Measurements from ENCODE around the gene MS4A3. TPM values are rescaled to one million over a fixed set of nuclear protein-coding genes. Genes with fewer than 3 reads are reported as not detected.

Gene MS4A3
- total and polyA plus RNA-seq, 2 of the 4 experiments (the other 2 are of a cell fraction): not detected

DNA sequence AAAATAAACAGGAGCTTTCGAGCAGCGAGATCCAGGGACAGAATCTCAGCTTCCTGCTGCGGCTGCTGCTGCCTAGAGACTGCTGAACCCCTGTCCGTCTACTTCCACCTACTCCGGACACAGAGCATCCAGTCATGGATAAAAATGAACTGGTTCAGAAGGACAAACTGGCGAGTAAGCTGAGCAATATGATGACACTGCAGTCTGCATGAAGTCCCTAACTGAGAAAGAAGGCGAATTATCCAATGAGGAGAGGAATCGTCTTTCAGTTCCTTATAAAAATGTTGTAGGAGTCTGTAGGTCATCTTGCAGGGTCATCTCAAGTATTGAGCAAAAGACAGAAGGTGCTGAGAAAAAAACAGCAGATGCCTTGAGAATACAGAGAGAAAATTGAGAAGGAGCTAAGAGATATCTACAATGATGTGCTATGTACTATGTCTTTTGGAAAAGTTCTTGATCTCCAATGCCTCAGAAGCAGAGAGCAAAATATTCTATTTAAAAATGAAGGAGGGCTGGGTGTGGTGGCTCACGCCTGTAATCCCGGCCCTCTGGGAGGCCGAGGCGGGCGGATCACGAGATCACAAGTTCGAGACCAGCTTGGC, 20.9 kb downstream of the MS4A3 start:
- Histone ChIP-seq H3K56ac (ENCODE audit: extremely low read depth, insufficient read depth, low read length) (no peak overlapping the region), H3K9me3 (ENCODE audit: control insufficient read depth, insufficient read depth, low read length) (peaks cover 3% of the 10 kb centered on the region; the same call in 1 of the 2 replicates), H2BK20ac (ENCODE audit: low read depth, low read length) (no peak overlapping the region), H3K9ac (ENCODE audit: low read depth, low read length) (no peak overlapping the region), H2BK5ac (ENCODE audit: low read depth, low read length, poor library complexity, severe bottlenecking) (no peak overlapping the region), H4K5ac (ENCODE audit: low read depth, low read length) (no peak overlapping the region), H3K4me3 (ENCODE audit: insufficient read depth, low read depth, low read length) (no peak overlapping the region), H3K4me1 (ENCODE audit: control insufficient read depth, insufficient read depth, low read length) (no peaks in the 10 kb centered on the region), H2AK9ac (replicated peaks; ENCODE audit: low read depth, low read length, poor library complexity) (no peak overlapping the region), H2BK15ac (ENCODE audit: low read depth, low read length) (no peak overlapping the region), H2AK5ac (ENCODE audit: low read depth, low read length) (no peak overlapping the region), H4K91ac (ENCODE audit: insufficient read depth, low read depth, low read length) (no peak overlapping the region), H3K36me3 (ENCODE audit: control insufficient read depth, insufficient read depth, low read length) (no peaks in the 10 kb centered on the region), H3K9me1 (ENCODE audit: insufficient read depth, low read length) (no peaks in the 10 kb centered on the region), H3K4me2 (ENCODE audit: low read depth, low read length) (no peak overlapping the region), H3K27me3 (ENCODE audit: control insufficient read depth, insufficient read depth, low read length) (no peaks in the 10 kb centered on the region), H4K20me1 (ENCODE audit: insufficient read depth, low read length) (no peaks in the 10 kb centered on the region), H2BK120ac (ENCODE audit: low read depth, low read length) (no peak overlapping the region), H3K79me1 (ENCODE audit: low read depth in 1 of 2, low read length in 2 of 2) (no peaks in the 10 kb centered on the region), H2AFZ (replicated peaks; ENCODE audit: low read length, poor library complexity) (no peak overlapping the region), H3K23ac (ENCODE audit: low read depth, low read length) (no peak overlapping the region), H3K14ac (replicated peaks; ENCODE audit: low read depth, low read length) (no peak overlapping the region), H3K27ac (ENCODE audit: insufficient read depth, low read length) (no peak overlapping the region), H3K18ac (ENCODE audit: low read depth, low read length) (no peak overlapping the region), H4K8ac (ENCODE audit: low read depth in 2 of 2, low read length in 2 of 2) (no peak overlapping the region), H3K4ac (ENCODE audit: low read depth, low read length) (no peak overlapping the region)
- intact Hi-C loops (cut with micrococcal nuclease): no loop called here
- no peak for ATAC-seq (ENCODE audit: low read depth)
- ChIA-PET POLR2A (ENCODE audit: unreplicated experiment) (no interaction called here), CTCF (no interaction called here)
- WGBS, 2 experiments (ENCODE audit: extremely low coverage in 2 of 2, insufficient read length in 1 of 2): 30% methylated on average over 2 of the region's 15 CpGs; no CpG with 5 or more reads in 1 of the 2 experiments
- no peak for DNase-seq
- TF ChIP-seq CHD1 (IDR thresholded peaks at IDR 0.05; ENCODE audit: low read depth, low read length) (no peak), RAD21 (IDR thresholded peaks at IDR 0.05; ENCODE audit: low read length) (no peak), FOS (IDR thresholded peaks at IDR 0.05; ENCODE audit: low read depth, low read length) (no peak), USF2 (IDR thresholded peaks at IDR 0.05; ENCODE audit: low read depth, low read length) (no peak), RCOR1 (IDR thresholded peaks at IDR 0.05; ENCODE audit: insufficient replicate concordance, low read length) (no peak), POLR2A (IDR thresholded peaks at IDR 0.05; ENCODE audit: low read depth, low read length) (no peak), CTCF (conservative IDR thresholded peaks at IDR 0.05; ENCODE audit: low read depth, low read length) (no peak), NFE2L2 (IDR thresholded peaks at IDR 0.05; ENCODE audit: low read depth, low read length) (no peak), MAFK (IDR thresholded peaks at IDR 0.05; ENCODE audit: low read depth, low read length) (no peak)
- dilution Hi-C loops (cut with HindIII; ENCODE audit: low sequenced_read_pairs, unreplicated experiment): no loop called here
- in situ Hi-C loops (cut with MboI; ENCODE audit: low sequenced_read_pairs): no loop called here
- no TSS peak for BruUV-seq (replicated peaks)
